Central memory CD8-positive, alpha-beta T cell (primary cell): ENCODE results near the gene RUFY3.

ENCODE experiments used
- ATAC-seq: fragments of 150-1000 bp; cut with Tn5 transposase; replicated peaks from 2 replicates; pipeline ENCODE4 v1.10.0; 2022; ENCODE audit warnings: mild to moderate bottlenecking, moderate FRiP score, moderate number of reproducible peaks; ENCODE audit not compliant: poor library complexity, severe bottlenecking; ENCODE audit errors: extremely low read depth
- DNase-seq, 2 donors: peaks; one replicate each; pipeline ENCODE4 v3.0.0; 2021; ENCODE audit warnings: low spot score in 2 of 2
- H3K27ac Mint-ChIP-seq: one replicate; pipeline ENCODE4 v1.8.0; 2022; ENCODE audit warnings: low read depth, mild to moderate bottlenecking, moderate library complexity, mixed read lengths
- H3K27me3 Mint-ChIP-seq: one replicate; pipeline ENCODE4 v1.8.0; 2022; ENCODE audit warnings: mixed read lengths
- H3K36me3 Mint-ChIP-seq: one replicate; pipeline ENCODE4 v1.8.0; 2022; ENCODE audit warnings: mild to moderate bottlenecking, moderate library complexity, mixed read lengths; ENCODE audit not compliant: insufficient read depth
- H3K4me1 Mint-ChIP-seq: one replicate; pipeline ENCODE4 v1.8.0; 2022; ENCODE audit warnings: mixed read lengths
- H3K4me3 Mint-ChIP-seq: one replicate; pipeline ENCODE4 v1.8.0; 2022; ENCODE audit warnings: mild to moderate bottlenecking, moderate library complexity, mixed read lengths
- H3K9me3 Mint-ChIP-seq: one replicate; pipeline ENCODE4 v1.8.0; 2022; ENCODE audit warnings: mixed read lengths

RUFY3 gene

GRCh38 chr4:70842761-70843435, 121.1 kb downstream of the RUFY3 start:
- Mint-ChIP-seq H3K36me3 (peaks cover 8% of the 10 kb centered on the region), H3K27ac (no peak overlapping the region), H3K4me1 (peaks cover 11% of the 10 kb centered on the region), H3K4me3 (no peak overlapping the region), H3K27me3 (no peaks in the 10 kb centered on the region), H3K9me3 (no peaks in the 10 kb centered on the region)
- no peak for ATAC-seq
- DNase-seq, result no peak

GRCh38 chr4:70844180-70844579, 122.4 kb downstream of the RUFY3 start:
- Mint-ChIP-seq H3K9me3 (no peaks in the 10 kb centered on the region), H3K4me3 (no peak overlapping the region), H3K36me3 (peaks cover 3% of the 10 kb centered on the region), H3K27ac (no peak overlapping the region), H3K4me1 (no peaks in the 10 kb centered on the region), H3K27me3 (no peaks in the 10 kb centered on the region)
- ATAC-seq, result no peak
- no peak for DNase-seq

DNA sequence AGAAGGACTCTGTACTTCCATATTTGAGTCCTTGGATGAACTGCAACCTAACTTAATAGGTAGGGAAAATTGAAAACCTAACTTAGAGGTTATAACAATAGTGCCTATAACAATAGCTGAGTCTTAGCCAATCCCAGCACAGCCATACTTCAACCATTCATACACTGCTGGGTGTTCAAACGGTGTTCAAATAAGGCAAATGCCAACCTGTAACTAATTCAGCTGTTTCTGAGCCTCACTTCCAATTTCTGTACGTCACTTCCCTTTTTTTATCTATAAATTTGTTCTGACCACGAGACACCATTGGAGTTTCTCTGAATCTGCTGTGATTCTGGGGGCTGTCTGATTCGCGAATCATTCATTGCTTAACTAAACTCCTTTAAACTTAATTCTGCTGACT, 127.5 kb downstream of the RUFY3 start:
- no peak for ATAC-seq
- no peaks in the 10 kb centered on the region for H3K36me3 Mint-ChIP-seq
- H3K27me3 Mint-ChIP-seq, result no peaks in the 10 kb centered on the region
- no peak overlapping the region for H3K4me3 Mint-ChIP-seq
- no peaks in the 10 kb centered on the region for H3K9me3 Mint-ChIP-seq
- DNase-seq, result no peak
- no peak overlapping the region for H3K27ac Mint-ChIP-seq
- H3K4me1 Mint-ChIP-seq, result no peaks in the 10 kb centered on the region

DNA sequence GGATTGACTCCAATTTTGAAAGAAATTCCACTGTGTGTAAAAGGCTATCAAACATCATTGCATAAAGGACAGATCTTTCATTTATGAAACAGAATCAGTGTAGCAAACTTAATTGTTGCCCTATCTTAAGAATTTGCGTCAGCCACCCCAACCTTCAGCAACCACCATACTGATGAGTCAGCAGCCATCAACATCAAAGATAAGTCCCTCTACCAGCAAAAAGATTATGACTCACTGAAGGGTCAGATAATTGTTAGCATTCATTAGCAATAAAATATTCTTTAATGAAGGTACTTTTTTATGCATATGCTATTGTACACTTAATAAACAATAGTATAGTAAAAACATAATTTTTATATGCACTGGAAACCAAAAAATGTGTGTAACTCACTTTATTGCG, 133.7 kb downstream of the RUFY3 start:
- Mint-ChIP-seq H3K27me3 (no peaks in the 10 kb centered on the region), H3K9me3 (no peaks in the 10 kb centered on the region), H3K36me3 (no peaks in the 10 kb centered on the region), H3K27ac (no peak overlapping the region), H3K4me1 (no peaks in the 10 kb centered on the region), H3K4me3 (no peak overlapping the region)
- DNase-seq (no peak), ATAC-seq (no peak)
